HepG2 (cell line): ENCODE measurements around the gene ELF1. TPM values are rescaled to one million over a fixed set of nuclear protein-coding genes. Genes with fewer than 3 reads are reported as not detected.
A peak's percentile ranks its signal among the peaks of the same experiment; 100 is the strongest.
"Not testable (repeated sequence)": the region's sequence is repeated elsewhere in the genome, so short reads cannot be mapped to it uniquely, and the experiment has no call there.

ENCODE experiments used
- ATAC-seq: fragments of 200-7000 bp; cut with Tn5 transposase; 3 replicates; pipeline ENCODE4 v1.9.1; 2020; ENCODE audit warnings: mild to moderate bottlenecking, moderate library complexity
- BruUV-seq: library from RNA; stranded (reverse); fragments of 400-500 nt; replicated peaks from 2 replicates; lab custom pipeline; 2021; lab: Mats Ljungman, UMichigan
- CTCF ChIA-PET: fragments of 300-600 bp; formaldehyde crosslinking; extraction: SDS; loops from one replicate; lab custom pipeline; 2021; ENCODE audit warnings: low total read pairs, inconsistent platforms, low intra/inter-chr PET ratio; lab: Yijun Ruan, JAX
- POLR2A ChIA-PET: fragments of 350-600 bp; sonication (Branson Sonifier 250); formaldehyde crosslinking; loops from one replicate; lab custom pipeline; 2020; ENCODE audit warnings: antibody characterized with exemption, inconsistent platforms; lab: Yijun Ruan, JAX
- DNase-seq: peaks from one replicate; pipeline ENCODE4 v3.0.0-alpha.2; 2015; ENCODE audit warnings: low spot score
- FAIRE-seq: peaks from 3 replicates; lab custom pipeline; 2011; peaks lifted over from hg19 to GRCh38; lab: Jason Lieb, UNC
- H2AFZ ChIP-seq: one replicate; pipeline ENCODE4 v1.6.1; 2011; ENCODE audit warnings: low read length, inconsistent platforms
- H3K27ac ChIP-seq: fragments of 300-600 bp; 3 replicates; pipeline ENCODE4 v1.8.0; 2011; ENCODE audit warnings: mixed run types, mild to moderate bottlenecking, mixed read lengths, low read length, inconsistent platforms; ENCODE audit not compliant: insufficient read depth; ENCODE audit errors: extremely low read length
- H3K27me3 ChIP-seq, 2 experiments: fragments of 200-600 bp in 1 of 2; 2 replicates in 1 of 2; 3 replicates in 1 of 2; pipeline versions ENCODE4 v1.6.0 to v1.8.0; 2011; ENCODE audit warnings: low read length in 2 of 2, mild to moderate bottlenecking in 2 of 2, moderate library complexity in 2 of 2, inconsistent platforms in 1 of 2; ENCODE audit not compliant: insufficient read depth in 2 of 2, control insufficient read depth in 1 of 2
- H3K36me3 ChIP-seq, 2 experiments: fragments of 200-600 bp in 1 of 2; replicated peaks in 1 of 2; 2 replicates in 1 of 2; 3 replicates in 1 of 2; pipeline versions ENCODE4 v1.5.1 to v1.8.0; 2011; ENCODE audit warnings: low read length in 2 of 2, inconsistent platforms in 1 of 2; ENCODE audit not compliant: insufficient read depth in 2 of 2, control insufficient read depth in 1 of 2
- H3K4me1 ChIP-seq: 2 replicates; pipeline ENCODE4 v1.5.1; 2012; ENCODE audit warnings: low read length, inconsistent platforms; ENCODE audit not compliant: insufficient read depth
- H3K4me2 ChIP-seq: 2 replicates; pipeline ENCODE4 v1.6.0; 2011; ENCODE audit warnings: low read depth, low read length, inconsistent platforms
- H3K4me3 ChIP-seq, 3 experiments: fragments of 200-600 bp in 1 of 3; sonication (generic), shearing (Covaris generic) in 1 of 3; replicated peaks in 1 of 3; 2 replicates each; pipeline ENCODE4 v1.5.1; 2011 to 2016; ENCODE audit warnings: low read length in 3 of 3, inconsistent platforms in 2 of 3, low read depth in 2 of 3, mild to moderate bottlenecking in 2 of 3, control low read depth in 1 of 3, mixed read lengths in 1 of 3; ENCODE audit not compliant: insufficient read depth in 1 of 3
- H3K79me2 ChIP-seq: one replicate; pipeline ENCODE4 v1.6.1; 2011; ENCODE audit warnings: low read length, inconsistent platforms; ENCODE audit not compliant: insufficient read depth
- H3K9ac ChIP-seq: 2 replicates; pipeline ENCODE4 v1.6.0; 2011; ENCODE audit warnings: mild to moderate bottlenecking, low read depth, low read length, inconsistent platforms; ENCODE audit not compliant: insufficient read depth
- H3K9me3 ChIP-seq: 2 replicates; pipeline ENCODE4 v1.5.1; 2012; ENCODE audit warnings: mild to moderate bottlenecking, low read length
- H4K20me1 ChIP-seq: 2 replicates; pipeline ENCODE4 v1.6.0; 2011; ENCODE audit warnings: inconsistent platforms, mild to moderate bottlenecking, low read length, moderate library complexity; ENCODE audit not compliant: insufficient read depth
- ZC3H4 ChIP-seq: sonication (generic); formaldehyde crosslinking; IDR thresholded peaks from 2 replicates; pipeline ENCODE4 v1.4.0; 2020; ENCODE audit warnings: missing genetic modification reagents, borderline replicate concordance
- ZNF629 ChIP-seq: sonication (generic); formaldehyde crosslinking; conservative IDR thresholded peaks from 2 replicates; pipeline ENCODE4 v1.5.0; 2020; ENCODE audit warnings: missing genetic modification reagents
- WGBS: methylation state at CpG from one replicate; pipeline ENCODE4 v1.1.6; 2017; ENCODE audit warnings: low lambda C conversion rate; 5-methylcytosine and 5-hydroxymethylcytosine counted together
- in situ Hi-C: cut with HindIII; loops from 2 replicates; pipeline ENCODE4 v1.10.0; 2017; ENCODE audit warnings: low pct_unique_long_range_greater_than_20kb; ENCODE audit not compliant: extremely low pct_ligation_motif_present
- intact Hi-C: fragments of 100-400 bp; cut with micrococcal nuclease; formaldehyde crosslinking; loops from one replicate; pipeline ENCODE4 v1.10.0; 2022; ENCODE audit not compliant: unreplicated experiment
- polyA plus RNA-seq, 8 experiments: library from polyadenylated mRNA; depleted of rRNA in 3 of 8; stranded (reverse) in 7 of 8; unstranded in 1 of 8; fragments of >200 nt; fragmentation: Illumina TruSeq in 4 of 8; extraction: Trizol in 4 of 8; gene quantifications; 2 replicates each; pipeline versions ENCODE4 v1.2.1 to v1.2.3, GENCODE V29; 2011 to 2016; ENCODE audit warnings: low read depth in 4 of 8, missing spikeins in 1 of 8, mixed read lengths in 1 of 8; ENCODE audit not compliant: insufficient read depth in 1 of 8
- total RNA-seq, 5 experiments: library from RNA; depleted of rRNA; stranded (reverse); fragments of >200 nt; fragmentation: Illumina TruSeq; extraction: Trizol; gene quantifications; 2 replicates each; pipeline ENCODE4 v1.2.3, GENCODE V29; 2016; ENCODE audit warnings: low read depth in 1 of 5

ELF1 gene
- total and polyA plus RNA-seq, 2 of the 13 experiments (the other 11 are each of a cell fraction or from before 2014, with no cell fraction given) = 24.6 to 71.5 TPM

DNA sequence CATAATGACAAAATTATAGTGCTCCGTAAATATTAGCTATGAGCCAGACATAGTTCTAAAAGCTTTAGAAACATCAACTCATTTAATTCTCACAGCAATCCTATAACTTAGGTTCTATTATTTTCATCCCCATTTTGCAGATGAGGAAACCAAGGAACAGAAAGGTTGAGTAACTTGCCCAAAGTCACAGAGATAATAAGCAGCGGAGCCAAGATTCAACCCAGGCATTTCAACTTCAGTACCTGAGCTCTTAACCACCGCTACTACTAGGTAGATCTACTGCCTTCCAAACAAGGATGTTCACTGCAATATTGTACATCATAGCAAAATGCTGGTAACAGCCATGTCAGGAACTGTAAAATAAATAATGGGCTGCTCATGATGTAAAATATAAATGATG lies 39.9 kb downstream of the ELF1 start:
- Histone ChIP-seq H3K27me3 (no peaks in the 10 kb centered on the region), H3K36me3 (peaks cover 4 to 16% of the 10 kb centered on the region in 2 experiments; a peak in 4 of 5 replicates), H3K9me3 (no peaks in the 10 kb centered on the region), H2AFZ (no peak overlapping the region), H4K20me1 (0 out of 2 replicates have a peak, but pooled peaks cover 4% of the 10 kb centered on the region), H3K4me1 (peaks cover 31% of the 10 kb centered on the region), H3K4me2 (no peak overlapping the region), H3K79me2 (peaks cover 89% of the 10 kb centered on the region), H3K27ac (no peak overlapping the region), H3K9ac (no peak overlapping the region), H3K4me3 (no peak overlapping the region)
- no TSS peak for BruUV-seq
- in situ Hi-C loops (loop anchor here (10.0 kb wide), 1 partner anchor 76 kb away; no protein-coding TSS in a partner anchor), intact Hi-C loops (no loop called here)
- DNase-seq = no peak
- ChIA-PET POLR2A (no interaction called here), CTCF (no interaction called here)
- 98% methylated on average over 3 of the region's 3 CpGs for WGBS
- no peak for FAIRE-seq
- no peak for TF ChIP-seq ZC3H4
- peak; percentile 50; the same call in 1 of the 2 replicates for TF ChIP-seq ZNF629 (CRISPR knock-in tag)
- ATAC-seq = no peak

DNA sequence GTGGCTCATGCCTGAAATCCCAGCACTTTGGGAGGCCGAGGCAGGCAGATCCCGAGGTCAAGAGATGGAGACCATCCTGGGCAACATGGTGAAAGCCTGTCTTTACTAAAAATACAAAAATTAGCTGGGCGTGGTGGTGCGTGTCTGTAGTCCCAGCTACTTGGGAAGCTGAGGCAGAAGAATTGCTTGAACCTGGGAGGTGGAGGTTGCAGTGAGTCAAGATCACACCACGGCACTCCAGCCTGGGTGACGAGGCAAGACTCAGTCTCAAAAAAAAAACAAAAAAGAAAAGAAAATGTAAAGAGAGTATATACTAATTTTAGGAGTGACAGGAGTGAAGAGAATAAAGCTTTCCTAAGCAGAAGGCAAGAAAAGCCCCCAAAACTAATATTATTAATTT lies 41.0 kb downstream of the ELF1 start:
- POLR2A ChIA-PET, H3K27ac ChIP-seq, FAIRE-seq, H2AFZ ChIP-seq, H3K27me3 ChIP-seq, H3K9ac ChIP-seq, H3K9me3 ChIP-seq, H3K4me2 ChIP-seq, H4K20me1 ChIP-seq, CTCF ChIA-PET, H3K4me3 ChIP-seq, ATAC-seq, DNase-seq, intact Hi-C loops, BruUV-seq: not testable (repeated sequence)
- Histone ChIP-seq H3K4me1 (peaks cover 36% of the 10 kb centered on the region), H3K79me2 (peaks cover 89% of the 10 kb centered on the region), H3K36me3 (peaks cover 4 to 18% of the 10 kb centered on the region in 2 experiments; a peak in 4 of 5 replicates)
- in situ Hi-C loops = loop anchor here (10.0 kb wide), 1 partner anchor 77 kb away; no protein-coding TSS in a partner anchor
- 95% methylated on average over 6 of the region's 6 CpGs for WGBS
